Kasumi-1 (cell line): Measurements from ENCODE around the gene SGK1.
"Not testable (repeated sequence)": the region's sequence is repeated elsewhere in the genome, so short reads cannot be mapped to it uniquely, and the experiment has no call there.

Experiments used
- DNase-seq, 2 experiments: peaks; one replicate each; lab custom pipeline; 2025; lab: John Stamatoyannopoulos, UW

The SGK1 gene

DNA sequence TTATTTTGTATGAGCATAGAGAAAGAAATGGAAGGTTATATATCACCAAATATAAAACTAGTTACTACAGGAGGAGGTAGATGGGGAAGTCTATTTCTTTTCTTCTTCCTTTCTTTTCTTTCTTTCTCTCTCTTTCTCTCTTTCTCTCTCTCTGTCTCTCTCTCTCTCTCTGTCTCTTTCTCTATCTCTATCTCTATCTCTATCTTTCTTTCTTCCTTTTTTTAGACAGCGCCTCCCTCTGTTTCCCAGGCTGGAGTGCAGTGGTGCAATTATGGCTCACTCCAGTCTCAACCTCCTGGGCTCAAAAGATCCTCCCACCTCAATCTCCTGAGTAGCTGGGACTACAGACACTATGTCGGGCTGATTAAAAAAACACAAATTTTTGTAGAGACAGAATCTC lies 10.2 kb upstream of the SGK1 start:
- no peak for DNase-seq

DNA sequence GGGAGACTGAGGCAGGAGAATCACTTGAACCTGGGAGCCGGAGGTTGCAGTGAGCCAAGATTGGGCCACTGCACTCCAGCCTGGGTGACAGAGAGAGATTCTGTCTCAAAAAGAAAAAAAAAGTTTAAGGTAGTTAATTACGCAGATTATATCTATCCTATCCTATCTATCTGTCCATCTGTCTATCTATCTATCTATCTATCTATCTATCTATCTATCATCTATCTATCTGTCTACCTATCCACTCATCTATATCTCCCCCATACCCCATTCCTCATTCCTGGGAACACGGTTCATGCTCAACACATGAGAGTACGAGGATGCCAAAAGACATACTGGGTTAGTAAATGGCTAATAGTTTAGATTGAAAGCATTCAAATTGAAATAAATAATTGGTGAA lies 8.3 kb upstream of the SGK1 start:
- DNase-seq = not testable (repeated sequence)

DNA sequence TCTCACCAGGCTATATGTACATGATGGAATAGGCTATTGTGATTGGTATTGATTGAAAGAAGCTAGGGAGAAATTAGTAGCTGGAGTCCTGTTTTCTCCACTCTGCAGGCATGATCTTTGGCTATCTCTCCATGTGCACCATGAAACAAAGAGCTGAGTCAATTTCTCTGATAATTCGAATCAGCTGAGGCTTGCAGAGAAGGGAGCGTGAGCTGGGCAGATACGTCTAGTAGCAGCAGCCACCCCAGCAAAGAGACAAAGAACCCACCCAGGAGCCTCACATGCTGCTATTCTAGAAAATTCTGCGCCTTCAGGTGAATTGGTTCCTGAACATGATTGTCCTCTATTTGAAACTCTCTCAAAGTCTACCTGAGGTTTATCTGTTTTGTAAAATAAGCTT lies 6.9 kb upstream of the SGK1 start:
- no peak for DNase-seq

DNA sequence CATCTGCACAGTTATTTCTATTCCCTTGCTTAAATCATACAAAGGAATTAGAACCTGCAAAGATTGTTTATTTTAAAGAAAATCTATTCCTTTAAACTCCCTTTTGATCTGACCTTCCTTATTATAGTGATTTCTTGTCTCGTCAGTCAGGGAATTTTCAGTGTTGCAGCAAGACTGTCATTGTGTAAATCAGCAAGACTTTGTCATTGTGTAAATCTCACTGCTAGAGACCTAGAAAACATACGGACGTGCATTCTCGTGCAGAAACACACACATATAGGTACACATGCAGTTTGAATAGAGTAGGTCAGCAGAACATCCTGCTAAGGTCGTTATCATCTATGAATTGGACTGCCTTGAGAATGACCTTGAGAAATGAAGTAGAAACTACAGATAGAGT lies 6.2 kb upstream of the SGK1 start:
- DNase-seq = no peak

DNA sequence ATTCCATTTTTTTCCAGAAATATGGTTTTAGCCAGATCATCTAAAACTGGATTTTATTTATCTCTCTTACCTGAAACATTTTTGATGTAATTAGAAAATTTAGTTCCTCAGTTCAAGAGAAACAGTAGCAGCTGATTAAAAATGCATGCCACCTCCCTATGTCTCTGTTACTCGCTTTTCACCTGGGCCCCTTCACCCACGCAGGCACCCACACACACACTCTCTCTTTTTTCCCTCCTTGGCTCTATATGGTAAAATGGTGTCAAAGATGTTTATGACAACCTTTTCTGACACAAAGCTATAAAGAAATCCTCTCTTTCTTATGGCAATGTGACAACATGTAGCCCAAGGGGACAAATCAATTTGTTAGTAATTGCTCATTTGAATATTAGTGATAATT lies 5.8 kb upstream of the SGK1 start:
- DNase-seq = no peak

DNA sequence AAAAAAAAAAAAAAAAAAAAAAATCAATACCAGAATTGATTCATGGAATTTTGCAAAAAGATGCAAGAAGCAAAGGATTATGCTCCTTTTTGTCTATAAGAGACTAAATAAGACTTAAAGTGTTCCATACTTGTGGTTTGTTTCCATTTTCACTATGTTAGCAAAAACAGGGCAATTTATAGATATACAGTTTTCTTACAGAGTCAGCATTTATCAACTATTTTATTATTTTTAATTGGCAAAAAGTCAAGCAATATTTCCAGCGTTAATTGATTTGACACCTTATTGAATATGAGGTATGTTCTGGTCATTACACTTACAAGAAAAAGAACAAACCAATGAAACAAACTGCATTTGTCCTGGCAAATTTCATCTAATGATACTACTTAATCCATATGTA lies 5.4 kb upstream of the SGK1 start:
- no peak for DNase-seq

DNA sequence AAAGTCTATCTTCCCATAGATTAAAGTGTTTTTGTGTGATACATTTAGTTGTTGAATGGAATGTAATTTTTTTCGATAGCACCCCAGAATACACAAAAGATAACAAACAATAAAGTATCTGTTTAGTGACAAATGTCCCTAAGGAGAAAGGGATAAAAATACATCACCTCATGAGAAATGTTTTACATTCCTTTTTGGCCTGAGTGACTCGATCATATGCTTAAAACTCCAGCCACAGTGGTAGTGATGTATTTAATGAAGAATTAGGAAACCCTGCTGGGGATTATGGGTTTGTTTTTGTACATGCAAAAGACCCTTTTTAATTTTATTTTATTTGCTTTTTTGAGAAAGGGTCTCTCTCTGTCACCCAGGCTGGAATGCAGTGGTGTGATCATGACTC lies 4.3 kb upstream of the SGK1 start:
- no peak for DNase-seq

DNA sequence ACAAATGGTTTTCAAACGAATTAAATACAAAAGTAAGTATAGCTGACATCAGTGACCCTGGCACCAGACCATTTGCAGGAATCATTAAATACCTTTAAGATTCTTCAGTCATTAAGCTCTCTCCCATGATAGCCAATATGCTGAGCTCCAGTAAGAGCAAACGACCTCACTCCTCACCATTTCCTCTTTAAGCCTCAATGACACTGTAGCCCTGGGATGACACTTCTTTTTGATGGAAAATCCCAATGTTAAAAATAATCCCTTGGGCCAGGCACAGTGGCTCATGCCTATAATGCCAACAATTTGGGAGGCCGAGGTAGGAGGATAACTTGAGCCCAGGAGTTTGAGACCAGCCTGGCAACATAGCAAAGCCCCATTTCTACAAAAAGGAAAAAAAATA lies 3.3 kb upstream of the SGK1 start:
- DNase-seq = no peak

DNA sequence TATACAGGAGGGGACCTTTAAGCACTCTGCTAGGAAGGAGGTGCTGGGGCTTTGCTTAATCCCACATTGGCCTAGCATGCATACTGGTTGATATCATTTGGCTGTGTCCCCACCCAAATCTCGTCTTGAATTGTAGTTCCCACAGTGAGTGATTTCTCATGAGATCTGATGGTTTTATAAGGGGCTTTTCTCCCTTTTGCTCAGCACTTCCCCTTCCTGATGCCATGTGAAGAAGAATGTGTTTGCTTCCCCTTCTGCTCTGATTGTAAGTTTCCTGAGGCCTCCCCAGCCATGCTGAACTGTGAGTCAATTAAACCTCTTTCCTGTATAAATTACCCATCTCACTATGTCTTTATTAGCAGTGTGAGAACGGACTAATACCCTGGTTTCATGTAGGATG lies 1.8 kb upstream of the SGK1 start:
- DNase-seq = not testable (repeated sequence)

DNA sequence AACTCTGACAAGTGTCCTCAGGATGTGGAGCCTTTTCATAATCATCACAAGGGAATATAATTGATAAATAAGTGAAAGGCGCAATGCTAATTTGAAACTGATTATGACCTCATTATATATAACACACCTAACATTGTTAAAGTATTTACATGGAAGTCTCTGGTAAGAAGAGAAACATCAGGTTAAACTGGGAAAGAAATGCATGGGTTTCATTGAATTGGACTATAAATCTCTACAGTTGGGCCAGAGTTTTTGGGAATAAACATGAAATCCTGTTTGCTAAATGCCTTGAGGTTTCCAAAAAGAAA lies 1.0 kb upstream of the SGK1 start:
- no peak for DNase-seq

DNA sequence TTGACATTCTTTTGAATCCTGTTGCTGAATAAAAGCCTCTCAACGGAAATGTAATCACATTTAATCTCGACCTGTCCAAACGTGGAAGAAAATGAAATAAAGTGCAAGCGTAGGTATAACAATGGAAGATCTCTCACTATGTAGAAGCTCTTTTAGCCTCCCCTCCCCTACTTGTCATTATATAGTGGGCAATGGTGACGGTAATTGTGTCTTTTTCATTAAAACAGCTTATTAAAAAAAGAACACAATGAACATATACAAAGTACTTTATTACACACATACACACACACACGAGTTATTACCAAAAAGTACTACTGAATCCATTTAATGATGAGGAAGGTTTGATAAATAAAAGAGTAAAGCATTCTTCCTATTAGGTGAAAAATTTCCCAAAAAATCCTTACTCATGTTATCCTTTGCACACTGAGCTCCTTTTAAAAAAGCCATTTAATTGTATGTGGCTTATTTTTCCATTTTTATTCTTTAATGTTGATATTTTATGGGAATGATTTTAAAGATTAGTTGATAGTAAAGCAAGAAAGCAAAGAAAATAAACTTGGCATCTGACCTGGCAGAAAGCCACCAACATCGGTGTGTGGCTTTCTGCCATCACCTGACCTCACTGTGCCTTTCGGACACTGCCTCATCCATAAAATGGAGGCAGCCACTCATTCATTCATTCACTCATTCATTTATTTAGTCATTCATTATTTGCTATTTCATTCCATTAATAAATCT lies 493 bp upstream of the SGK1 start:
- no peak for DNase-seq

DNA sequence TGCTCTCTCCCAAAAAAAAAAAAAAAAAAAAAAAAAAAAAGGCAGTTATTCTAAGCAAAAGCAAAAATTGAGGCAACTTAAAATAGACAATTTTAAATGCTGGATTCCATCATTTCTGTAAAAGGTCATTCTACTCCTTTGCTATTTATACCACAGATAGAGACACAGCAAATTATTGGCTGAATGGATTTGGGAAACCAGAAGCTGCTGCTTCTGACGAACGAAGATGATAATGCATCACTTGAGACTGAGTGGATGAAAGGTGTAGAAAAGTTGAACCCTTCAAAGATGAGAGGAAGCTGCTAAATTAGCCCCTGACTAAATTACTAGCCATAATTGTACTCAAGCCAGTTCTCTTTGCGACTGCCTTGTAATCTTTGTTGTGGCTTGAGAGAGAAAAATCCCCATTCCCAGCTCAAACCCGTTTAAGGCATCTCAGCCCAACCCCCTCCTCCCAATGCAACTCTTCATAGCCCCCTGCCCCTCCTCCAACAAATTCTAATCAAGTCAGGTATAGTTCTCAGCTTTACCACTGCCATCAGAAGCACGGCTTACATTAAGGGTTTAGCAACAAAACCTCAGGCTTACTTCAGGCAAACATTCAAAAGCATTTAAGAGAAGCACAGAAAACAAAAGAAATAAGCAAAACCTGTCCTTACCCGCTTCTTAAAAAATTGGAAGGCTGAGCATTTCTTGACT lies 1.0 kb downstream of the SGK1 start:
- DNase-seq = no peak

DNA sequence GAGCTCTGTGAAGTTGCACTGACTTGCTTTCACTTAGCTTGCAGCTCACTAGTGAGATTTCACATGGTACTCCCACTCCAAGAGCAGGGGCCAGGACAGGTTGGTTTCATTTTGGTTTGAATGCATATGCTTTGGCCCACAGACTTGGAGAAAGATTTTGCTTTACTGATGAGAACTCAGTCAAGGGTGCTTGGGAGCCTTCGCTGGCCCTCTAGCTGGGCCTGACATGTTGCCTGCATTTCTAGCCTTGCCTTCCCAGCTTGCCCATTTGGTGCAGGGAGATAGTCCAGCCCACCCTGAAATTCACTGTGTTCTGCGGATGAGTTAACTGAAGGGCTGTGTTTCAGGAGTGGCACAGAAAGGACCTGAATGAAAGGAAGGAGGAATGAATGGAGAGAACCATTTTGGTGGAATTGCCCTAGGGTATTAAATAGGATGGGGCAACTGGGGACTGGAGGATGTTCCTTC lies 1.9 kb downstream of the SGK1 start:
- no peak for DNase-seq

DNA sequence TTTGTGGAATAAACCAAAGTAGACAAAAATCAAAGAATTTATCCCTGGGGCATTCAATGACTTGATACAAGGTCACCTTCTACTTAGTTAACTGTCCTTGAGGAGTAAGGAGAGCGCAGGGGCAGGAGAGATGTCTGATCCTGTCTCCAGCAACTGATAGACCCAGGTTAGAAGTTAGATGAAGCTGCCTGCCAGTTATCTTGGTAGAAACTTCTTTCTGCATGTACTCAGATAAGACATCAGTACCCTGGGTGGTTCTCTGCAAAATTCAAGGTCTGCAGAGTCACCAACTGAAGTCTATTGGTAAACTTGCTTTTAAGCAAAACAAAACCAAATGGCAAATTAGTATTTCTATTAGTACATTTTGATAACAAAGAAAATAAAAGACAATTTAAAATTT lies 2.7 kb downstream of the SGK1 start:
- DNase-seq = no peak

DNA sequence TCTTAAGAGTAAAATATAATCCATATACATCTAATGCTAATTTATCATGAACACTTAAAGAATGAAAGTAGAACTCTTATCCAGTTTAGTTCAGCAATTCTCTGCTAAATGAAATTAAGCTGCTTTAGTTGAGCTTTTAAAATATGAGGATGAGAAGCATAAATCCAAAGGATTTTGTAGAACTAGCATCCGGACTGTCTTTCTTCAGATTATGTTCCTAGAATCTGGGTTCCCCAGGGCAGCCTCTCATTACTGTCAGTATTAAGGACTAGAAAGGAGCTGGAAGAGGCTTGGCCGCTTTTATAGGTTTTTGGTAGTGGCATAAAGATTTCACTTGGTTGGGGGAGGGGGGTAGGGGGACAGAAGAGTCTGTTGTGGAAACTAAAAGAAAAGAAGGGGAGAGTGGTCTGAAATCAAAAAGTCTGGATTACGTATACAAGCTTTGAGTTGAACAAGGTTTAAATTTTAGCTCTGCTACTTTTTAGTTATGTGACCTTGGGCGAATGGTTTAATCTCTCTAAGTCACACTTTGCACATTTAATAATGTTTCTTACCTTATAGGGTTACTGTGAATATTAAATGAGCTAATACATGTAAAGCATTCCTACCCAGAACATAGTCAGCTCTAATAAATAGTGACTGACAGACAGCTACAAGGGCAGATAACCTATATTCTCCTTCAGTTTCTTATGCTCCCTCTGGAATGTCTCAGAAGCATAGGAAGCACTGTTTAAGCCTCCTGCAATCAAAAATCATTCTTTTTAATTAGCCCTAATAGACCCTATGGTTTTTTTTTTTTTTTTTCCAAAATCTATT lies 3.7 kb downstream of the SGK1 start:
- DNase-seq = no peak

DNA sequence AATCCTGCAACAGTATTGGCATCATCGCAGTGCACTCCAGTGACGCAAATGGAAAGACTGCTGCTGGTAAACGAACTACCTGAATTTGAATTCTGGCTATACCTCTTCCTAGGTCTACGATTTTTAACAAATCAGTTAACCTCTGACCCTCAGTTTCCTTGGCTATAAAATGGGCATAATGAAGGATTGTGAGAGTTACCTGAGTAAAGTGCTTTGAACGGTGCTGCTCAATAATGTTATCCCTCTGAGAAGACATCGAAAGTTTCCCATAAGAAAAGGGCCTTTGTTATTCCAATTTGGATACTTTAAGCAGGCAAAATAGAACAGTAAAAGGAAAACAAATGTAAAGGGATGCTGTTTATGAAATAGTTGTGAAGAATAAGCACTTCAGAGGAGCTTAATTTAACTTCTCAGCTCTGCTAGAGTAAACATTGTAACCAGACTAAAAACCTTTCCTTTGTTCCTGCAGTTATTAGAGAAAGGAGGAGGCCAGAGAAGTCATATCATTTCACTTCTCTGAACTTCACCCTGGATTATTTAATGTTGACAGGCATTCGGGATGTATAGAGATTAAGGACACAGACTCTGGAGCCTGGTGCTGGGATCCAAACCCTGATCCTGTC lies 5.8 kb downstream of the SGK1 start:
- DNase-seq = no peak

DNA sequence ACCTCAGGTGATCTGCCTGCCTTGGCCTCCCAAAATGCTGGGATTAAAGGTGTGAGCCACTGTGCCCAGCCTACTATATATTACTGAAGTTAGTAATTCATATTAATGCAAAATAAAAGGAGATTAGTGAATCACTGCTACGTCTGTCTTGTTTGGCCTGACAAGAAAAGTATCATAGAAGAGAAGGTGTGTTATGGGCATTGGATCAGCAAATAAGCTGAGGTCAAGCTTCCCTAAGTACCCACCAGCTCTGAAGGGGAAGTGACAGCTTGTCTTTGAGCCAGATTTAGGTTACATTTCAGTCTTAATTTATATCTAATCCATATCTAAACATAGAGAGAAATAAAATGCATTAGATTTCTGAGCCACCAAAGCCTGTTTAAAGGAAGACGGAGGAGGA lies 7.1 kb downstream of the SGK1 start:
- DNase-seq = no peak

DNA sequence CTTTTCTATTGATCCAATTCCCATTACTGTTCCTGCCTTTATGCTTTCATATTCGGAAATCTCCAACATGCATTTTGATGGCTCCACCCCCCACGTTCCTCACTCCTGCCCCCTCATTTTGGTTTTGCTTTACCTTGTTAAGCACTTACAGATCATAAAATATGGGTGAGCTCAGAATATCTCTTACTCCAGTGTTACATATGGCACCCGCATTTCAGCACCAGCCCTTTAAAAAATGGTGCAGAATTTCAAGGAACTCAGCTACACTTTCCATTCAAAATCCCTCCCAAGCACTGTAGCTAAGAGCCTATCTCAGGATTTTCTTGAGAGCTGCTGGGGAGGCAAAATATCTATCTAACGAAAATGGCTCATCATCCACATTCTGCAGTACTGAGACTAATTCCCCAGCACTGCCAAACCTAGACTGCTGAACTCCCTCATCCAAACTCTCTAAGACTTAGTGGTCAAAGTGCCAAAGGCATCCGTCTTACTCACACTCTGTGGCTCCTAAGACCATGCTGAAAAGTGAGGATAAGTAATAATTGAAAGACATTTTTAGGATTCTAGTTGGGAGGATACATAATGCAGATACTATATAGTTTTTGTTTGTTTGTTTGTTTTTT lies 7.8 kb downstream of the SGK1 start:
- DNase-seq = no peak

DNA sequence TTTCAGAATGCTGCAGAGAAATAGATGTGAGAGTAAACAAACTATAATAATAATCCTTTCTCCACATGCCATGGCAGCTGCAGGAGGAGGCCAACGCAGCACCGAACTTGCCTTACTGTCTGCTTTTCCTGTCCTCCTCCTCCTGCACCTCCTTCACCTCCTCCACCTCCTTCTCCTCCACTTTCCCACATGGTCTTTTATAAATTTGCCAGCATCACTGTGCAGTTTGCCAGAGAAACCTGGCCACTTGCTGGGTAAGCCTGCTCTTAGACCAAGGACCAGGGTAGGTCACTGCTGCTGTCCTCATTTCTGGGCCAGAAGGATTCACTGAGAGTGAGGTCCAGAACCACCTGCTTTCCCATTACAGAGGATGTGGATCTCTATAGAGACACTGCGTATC lies 8.7 kb downstream of the SGK1 start:
- no peak for DNase-seq

DNA sequence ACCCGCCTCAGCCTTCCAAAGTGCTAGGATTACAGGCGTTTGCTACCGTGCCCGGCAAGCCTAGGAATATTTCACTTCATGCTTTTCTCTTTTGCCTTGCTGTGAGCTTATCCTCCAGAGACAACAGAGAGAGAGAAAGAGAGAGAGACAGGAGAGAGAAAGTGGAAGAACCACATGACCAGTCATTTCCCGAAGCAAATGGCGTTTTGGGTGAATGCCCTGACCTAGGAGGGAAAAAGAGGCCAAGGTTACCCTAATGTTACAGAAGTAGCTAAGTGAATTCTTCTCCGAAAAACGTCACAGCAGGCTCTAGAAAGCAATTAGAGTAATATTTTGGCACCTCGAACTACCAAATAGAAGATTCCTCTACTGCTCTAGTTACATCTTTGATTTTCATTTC lies 9.1 kb downstream of the SGK1 start:
- DNase-seq = no peak

DNA sequence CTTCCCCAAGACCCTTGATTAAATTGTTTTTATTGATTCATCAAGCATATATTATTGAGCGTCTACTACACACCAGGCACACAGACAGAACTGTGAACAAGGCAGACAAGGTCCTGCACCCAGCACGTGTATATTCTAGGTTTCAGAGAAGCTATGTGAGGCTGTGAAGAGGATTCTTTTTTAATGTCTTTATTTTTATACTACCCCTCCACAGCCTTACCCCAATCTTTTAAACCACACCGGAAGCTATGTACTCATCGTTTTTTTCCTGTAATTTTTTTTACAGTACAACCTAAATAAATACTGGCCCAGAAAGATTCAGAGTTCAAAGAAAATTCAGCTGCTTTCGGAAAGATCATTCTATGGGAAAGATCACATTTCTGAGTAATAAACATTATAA lies 10.0 kb downstream of the SGK1 start:
- DNase-seq = peak; percentile 61 to 73

DNA sequence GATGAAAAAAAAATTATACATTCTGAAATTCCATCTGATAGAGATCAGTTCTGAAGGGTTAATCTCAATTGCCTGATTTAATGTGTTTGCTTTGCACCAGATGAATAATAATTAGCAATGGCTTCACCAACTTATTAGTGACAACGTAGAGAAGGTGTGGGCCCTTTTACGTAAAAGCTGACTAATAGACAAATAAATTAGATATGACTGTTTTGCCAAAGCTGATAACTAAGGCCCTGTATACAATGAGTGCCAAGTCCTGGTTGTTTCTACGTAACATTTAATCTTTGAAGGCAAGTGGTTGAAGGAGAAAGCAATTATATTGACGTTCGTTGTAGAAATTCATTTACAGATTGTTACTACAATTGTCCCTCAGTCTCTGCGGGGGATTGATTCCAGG lies 10.8 kb downstream of the SGK1 start:
- DNase-seq = no peak
